OCI-LY1 (cell line): ENCODE measurements around the gene ITGB3.

ENCODE experiments used
- EZH2 ChIP-seq: fragments of 200-600 bp; sonication (generic), shearing (Covaris generic); IDR thresholded peaks from 2 replicates; pipeline ENCODE4 v1.8.0; 2017; ENCODE audit warnings: borderline replicate concordance, mixed run types, mild to moderate bottlenecking, antibody characterized with exemption, low read length, moderate library complexity, mixed read lengths
- TF ChIP-seq, protein P1 (sequence below): fragments of 200-600 bp; sonication (generic), shearing (Covaris generic); IDR thresholded peaks from 2 replicates; pipeline ENCODE4 v1.5.1; 2017; ENCODE audit warnings: mild to moderate bottlenecking, antibody characterized with exemption, low read length, moderate library complexity, mixed read lengths

DNA sequence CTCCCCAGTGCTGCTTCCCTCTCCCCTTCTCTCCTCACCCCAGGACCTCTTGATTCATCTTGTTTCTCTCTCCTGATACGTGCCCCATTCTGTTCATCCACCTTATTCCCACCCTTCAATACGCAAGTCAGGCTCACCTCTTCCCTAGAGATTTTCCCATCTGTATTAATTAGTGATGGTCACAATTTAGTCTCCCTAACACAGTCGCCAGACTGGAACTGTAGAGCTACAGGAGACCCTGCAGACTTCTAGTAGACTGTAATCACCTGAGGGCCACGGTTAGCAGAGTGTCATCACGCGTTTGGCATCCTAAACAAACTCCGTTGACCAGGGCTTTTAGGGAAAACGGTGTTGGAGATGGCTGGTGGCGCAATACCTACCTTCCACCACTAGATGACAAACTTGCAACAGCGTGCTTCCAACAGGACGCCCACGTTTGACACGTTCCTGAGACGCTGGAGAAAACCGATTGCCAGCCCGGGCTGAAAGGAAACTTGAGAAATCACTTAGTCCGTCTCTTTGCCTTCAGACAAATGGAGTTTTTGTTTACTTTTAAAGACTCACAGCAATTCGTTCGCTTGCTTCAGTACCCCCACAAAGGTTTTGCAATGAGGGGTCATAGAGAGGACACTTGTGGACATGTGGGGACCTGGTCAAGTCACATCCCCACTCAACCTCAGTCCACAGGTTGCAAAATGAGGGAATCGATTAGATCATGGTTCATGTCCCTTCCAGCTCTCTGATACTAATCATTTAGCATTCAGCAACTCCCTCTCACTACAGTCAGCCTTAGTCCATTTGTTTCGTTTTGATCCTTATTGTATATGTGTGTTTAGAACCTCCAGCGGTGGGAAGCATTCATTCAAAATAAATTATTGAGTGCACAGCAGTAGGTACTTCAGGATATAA lies 23.8 kb upstream of the ITGB3 start:
- TF ChIP-seq, protein P1, sequence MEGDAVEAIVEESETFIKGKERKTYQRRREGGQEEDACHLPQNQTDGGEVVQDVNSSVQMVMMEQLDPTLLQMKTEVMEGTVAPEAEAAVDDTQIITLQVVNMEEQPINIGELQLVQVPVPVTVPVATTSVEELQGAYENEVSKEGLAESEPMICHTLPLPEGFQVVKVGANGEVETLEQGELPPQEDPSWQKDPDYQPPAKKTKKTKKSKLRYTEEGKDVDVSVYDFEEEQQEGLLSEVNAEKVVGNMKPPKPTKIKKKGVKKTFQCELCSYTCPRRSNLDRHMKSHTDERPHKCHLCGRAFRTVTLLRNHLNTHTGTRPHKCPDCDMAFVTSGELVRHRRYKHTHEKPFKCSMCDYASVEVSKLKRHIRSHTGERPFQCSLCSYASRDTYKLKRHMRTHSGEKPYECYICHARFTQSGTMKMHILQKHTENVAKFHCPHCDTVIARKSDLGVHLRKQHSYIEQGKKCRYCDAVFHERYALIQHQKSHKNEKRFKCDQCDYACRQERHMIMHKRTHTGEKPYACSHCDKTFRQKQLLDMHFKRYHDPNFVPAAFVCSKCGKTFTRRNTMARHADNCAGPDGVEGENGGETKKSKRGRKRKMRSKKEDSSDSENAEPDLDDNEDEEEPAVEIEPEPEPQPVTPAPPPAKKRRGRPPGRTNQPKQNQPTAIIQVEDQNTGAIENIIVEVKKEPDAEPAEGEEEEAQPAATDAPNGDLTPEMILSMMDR: peak; percentile 96
- TF ChIP-seq EZH2: no peak
